K562 (cell line): ENCODE measurements around the gene CSNK1G1. TPM values are rescaled to one million over a fixed set of nuclear protein-coding genes. Genes with fewer than 3 reads are reported as not detected.

Experiments
- ATAC-seq: fragments of 200-7000 bp; cut with Tn5 transposase; 3 replicates; pipeline ENCODE4 v1.9.1; 2020; ENCODE audit warnings: moderate library complexity
- BruUV-seq: library from RNA; stranded (reverse); fragments of 400-500 nt; replicated peaks from 2 replicates; lab custom pipeline; 2021; lab: Mats Ljungman, UMichigan
- CTCF ChIA-PET: fragments of 300-600 bp; formaldehyde crosslinking; extraction: SDS; loops from one replicate; lab custom pipeline; 2021; ENCODE audit warnings: low intra/inter-chr PET ratio; lab: Yijun Ruan, JAX
- POLR2A ChIA-PET: fragments of 300-600, 350-650 bp; sonication (Branson Sonifier 250); formaldehyde crosslinking; extraction: SDS; loops from one replicate; lab custom pipeline; 2021; ENCODE audit warnings: antibody characterized with exemption, inconsistent platforms; lab: Yijun Ruan, JAX
- DNase-seq, 4 experiments: peaks; one replicate each; pipeline versions ENCODE4 v3.0.0 to v3.0.0-alpha.2; 2011 to 2018; ENCODE audit warnings: low spot score in 3 of 4, mixed read lengths in 3 of 4; ENCODE audit errors: extremely low read depth in 1 of 4
- FAIRE-seq: peaks from 2 replicates; lab custom pipeline; 2011; peaks lifted over from hg19 to GRCh38; lab: Jason Lieb, UNC
- H2AFZ ChIP-seq: 2 replicates; pipeline ENCODE4 v1.6.0; 2011; ENCODE audit warnings: low read depth, low read length, control low read depth, inconsistent platforms
- H3K27ac ChIP-seq: fragments of 200-600 bp; 3 replicates; pipeline ENCODE4 v1.8.0; 2011; ENCODE audit warnings: low read depth, mild to moderate bottlenecking, control low read depth, inconsistent platforms, low read length, moderate library complexity, mixed read lengths; ENCODE audit errors: extremely low read depth
- H3K27me3 ChIP-seq, 2 experiments: fragments of 300-600 bp in 1 of 2; 2 replicates in 1 of 2; 3 replicates in 1 of 2; pipeline versions ENCODE4 v1.6.0 to v1.8.0; 2011; ENCODE audit warnings: inconsistent platforms in 2 of 2, low read length in 2 of 2, mild to moderate bottlenecking in 1 of 2, mixed read lengths in 1 of 2, moderate library complexity in 1 of 2; ENCODE audit not compliant: control insufficient read depth in 2 of 2, insufficient read depth in 2 of 2
- H3K36me3 ChIP-seq: fragments of 300-600 bp; 3 replicates; pipeline ENCODE4 v1.8.0; 2011; ENCODE audit warnings: mild to moderate bottlenecking, low read length, inconsistent platforms; ENCODE audit not compliant: control insufficient read depth, insufficient read depth
- H3K4me1 ChIP-seq, 2 experiments: fragments of 200-600 bp in 1 of 2; replicated peaks in 1 of 2; 2 replicates in 1 of 2; 3 replicates in 1 of 2; pipeline versions ENCODE4 v1.5.1 to v1.8.0; 2011; ENCODE audit warnings: inconsistent platforms in 2 of 2, low read length in 2 of 2, mild to moderate bottlenecking in 1 of 2, mixed read lengths in 1 of 2, moderate library complexity in 1 of 2; ENCODE audit not compliant: control insufficient read depth in 2 of 2, insufficient read depth in 2 of 2
- H3K4me2 ChIP-seq: 2 replicates; pipeline ENCODE4 v1.6.1; 2011; ENCODE audit warnings: low read length, control low read depth, inconsistent platforms, mixed read lengths; ENCODE audit not compliant: insufficient read depth
- H3K4me3 ChIP-seq: fragments of 200-600 bp; sonication (generic), shearing (Covaris generic); 2 replicates; pipeline ENCODE4 v1.5.1; 2016; ENCODE audit warnings: control low read depth, inconsistent platforms
- H3K79me2 ChIP-seq: fragments of 200-600 bp; 3 replicates; pipeline ENCODE4 v1.8.0; 2011; ENCODE audit warnings: low read length, inconsistent platforms; ENCODE audit not compliant: control insufficient read depth, insufficient read depth
- H3K9ac ChIP-seq, 2 experiments: 2 replicates each; pipeline versions ENCODE4 v1.6.0 to v1.6.1; 2011; ENCODE audit warnings: low read depth in 2 of 2, low read length in 2 of 2, control low read depth in 1 of 2, inconsistent platforms in 1 of 2, mild to moderate bottlenecking in 1 of 2, mixed read lengths in 1 of 2; ENCODE audit not compliant: insufficient read depth in 1 of 2
- H3K9me1 ChIP-seq: one replicate; pipeline ENCODE4 v1.6.0; 2011; ENCODE audit warnings: inconsistent platforms, mild to moderate bottlenecking, low read length, moderate library complexity; ENCODE audit not compliant: control insufficient read depth, insufficient read depth
- H3K9me3 ChIP-seq: replicated peaks from 2 replicates; pipeline ENCODE4 v1.5.1; 2011; ENCODE audit warnings: low read depth, low read length, inconsistent platforms; ENCODE audit not compliant: control insufficient read depth, insufficient read depth
- H4K20me1 ChIP-seq: replicated peaks from 2 replicates; pipeline ENCODE4 v1.6.1; 2011; ENCODE audit warnings: low read length, inconsistent platforms, mixed read lengths; ENCODE audit not compliant: control insufficient read depth, insufficient read depth
- CBX2 ChIP-seq: fragments of 200-600 bp; sonication (generic); IDR thresholded peaks from one replicate; pipeline ENCODE4 v1.6.1; 2012; ENCODE audit warnings: mild to moderate bottlenecking, low read length, inconsistent platforms; ENCODE audit not compliant: insufficient read depth, poor library complexity, severe bottlenecking
- EGR1 ChIP-seq: fragments of 450-650 bp; conservative IDR thresholded peaks from 2 replicates; pipeline ENCODE4 v1.6.1; 2017; ENCODE audit warnings: mild to moderate bottlenecking
- HBP1 ChIP-seq: fragments of 450-650 bp; formaldehyde crosslinking; IDR thresholded peaks from 2 replicates; pipeline ENCODE4 v1.4.0; 2022; ENCODE audit warnings: missing genetic modification characterization
- HNRNPLL ChIP-seq: fragments of 200-400 bp; formaldehyde crosslinking; IDR thresholded peaks from 2 replicates; pipeline ENCODE4 v1.6.1; 2017; ENCODE audit warnings: low read length, low read depth, mild to moderate bottlenecking; ENCODE audit not compliant: poor library complexity, severe bottlenecking
- MXI1 ChIP-seq: IDR thresholded peaks from 2 replicates; pipeline ENCODE4 v1.6.1; 2011; ENCODE audit warnings: low read depth, mild to moderate bottlenecking, improper control_type of control experiment, low read length
- PML ChIP-seq: IDR thresholded peaks from 2 replicates; pipeline ENCODE4 v1.6.1; 2012; ENCODE audit warnings: low read length, inconsistent platforms
- SAFB ChIP-seq: fragments of 200-400 bp; formaldehyde crosslinking; IDR thresholded peaks from 2 replicates; pipeline ENCODE4 v1.6.1; 2017; ENCODE audit warnings: low read depth, low read length, borderline replicate concordance
- SIN3A ChIP-seq, 2 experiments: fragments of 150-350 bp in 1 of 2; IDR thresholded peaks; 2 replicates each; pipeline ENCODE4 v1.6.1; 2011 to 2016; ENCODE audit warnings: borderline replicate concordance in 2 of 2, low read depth in 2 of 2, low read length in 2 of 2, mild to moderate bottlenecking in 2 of 2, moderate library complexity in 2 of 2; ENCODE audit not compliant: control insufficient read depth in 1 of 2
- STAT5A ChIP-seq: IDR thresholded peaks from 2 replicates; pipeline ENCODE4 v1.6.1; 2012; ENCODE audit warnings: low read length, inconsistent platforms, borderline replicate concordance
- ZNF282 ChIP-seq: sonication (generic); formaldehyde crosslinking; IDR thresholded peaks from 2 replicates; pipeline ENCODE4 v1.8.1; 2023; ENCODE audit warnings: missing genetic modification reagents
- ZNF431 ChIP-seq: sonication (generic); formaldehyde crosslinking; IDR thresholded peaks from 2 replicates; pipeline ENCODE4 v1.8.0; 2022; ENCODE audit warnings: mild to moderate bottlenecking, missing genetic modification reagents
- ZNF696 ChIP-seq: fragments of 250-450 bp; sonication (Bioruptor Pico); conservative IDR thresholded peaks from 2 replicates; pipeline ENCODE4 v1.4.0; 2020; ENCODE audit warnings: mild to moderate bottlenecking, moderate library complexity
- ZNF740 ChIP-seq, 3 experiments: fragments of 200-800 bp in 1 of 3; sonication (Bioruptor generic) in 1 of 3; sonication (generic) in 1 of 3; formaldehyde crosslinking in 1 of 3; IDR thresholded peaks; 2 replicates each; pipeline versions ENCODE4 v1.6.1 to v1.8.0; 2016 to 2022; ENCODE audit warnings: mild to moderate bottlenecking in 2 of 3, missing compliant biosample characterization in 2 of 3, missing genetic modification characterization in 2 of 3, missing genetic modification reagents in 1 of 3
- WGBS: fragments of 100-300 bp; shearing (Covaris generic); methylation state at CpG from one replicate; pipeline ENCODE4 v1.1.6; 2016; ENCODE audit warnings: low coverage, mixed read lengths; ENCODE audit not compliant: insufficient coverage; ENCODE audit errors: missing lambda C conversion rate; 5-methylcytosine and 5-hydroxymethylcytosine counted together
- in situ Hi-C: fragments of 300-500 bp; cut with MboI; formaldehyde crosslinking; loops from 4 replicates; pipeline ENCODE4 v1.15.0; 2018; ENCODE audit warnings: inconsistent platforms, mixed read lengths
- intact Hi-C: fragments of 100-400 bp; cut with micrococcal nuclease; formaldehyde crosslinking; loops from 2 replicates; pipeline ENCODE4 v1.14.2; 2022
- polyA plus RNA-seq, 8 experiments: library from polyadenylated mRNA; depleted of rRNA in 4 of 8; stranded (reverse) in 5 of 8; unstranded in 3 of 8; fragments of >200 nt; fragmentation: Nextera tagmentation in 2 of 8; fragmentation: Illumina TruSeq in 1 of 8; extraction: Ambion mirVana in 2 of 8; extraction: Trizol in 1 of 8; gene quantifications; 2 replicates each; pipeline versions ENCODE4 v1.2.1 to v1.2.3, GENCODE V29; 2011 to 2014; ENCODE audit warnings: inconsistent platforms in 1 of 8, missing spikeins in 1 of 8
- total RNA-seq, 7 experiments: library from RNA; depleted of rRNA in 6 of 7; stranded (reverse); fragments of >200 nt in 6 of 7; fragmentation: Illumina TruSeq in 2 of 7; extraction: Trizol in 2 of 7; gene quantifications; 2 replicates each; pipeline versions ENCODE4 v1.2.1 to v1.2.3, GENCODE V29; 2011 to 2021; ENCODE audit warnings: low replicate concordance in 1 of 7
- TF ChIP-seq, protein P1 (sequence below): fragments of 250-450 bp; sonication (Bioruptor Pico); IDR thresholded peaks from 2 replicates; pipeline ENCODE4 v1.8.0; 2022; ENCODE audit warnings: moderate library complexity, mild to moderate bottlenecking, inconsistent platforms
- TF ChIP-seq, protein P2 (sequence below): sonication (generic); IDR thresholded peaks from 2 replicates; pipeline ENCODE4 v1.6.1; 2016

CSNK1G1 gene
- total and polyA plus RNA-seq, 9 of the 15 experiments (the other 6 are each of a cell fraction or from before 2014, with no cell fraction given), result 4.5 to 18.5 (median 9.5) TPM

- TF ChIP-seq EGR1, result peak; percentile 84
- TF ChIP-seq ZNF282 (CRISPR knock-in tag), result no peak
- TF ChIP-seq SAFB, result peak; percentile 44; the same call in 1 of the 2 replicates
- TF ChIP-seq HBP1 (CRISPR knock-in tag), result no peak
- peak in 1 of 2 experiments; percentile 16; a peak in 1 of 4 replicates for TF ChIP-seq SIN3A (IDR thresholded peaks at IDR 0.05; ENCODE audit: borderline replicate concordance in 2 of 2, control insufficient read depth in 1 of 2, low read depth in 2 of 2, low read length in 2 of 2)
- peak; percentile 48 for TF ChIP-seq HNRNPLL
These were observed 527 bp downstream of the CSNK1G1 start (continued) for GRCh38 chr15:64355348-64355943.

DNA sequence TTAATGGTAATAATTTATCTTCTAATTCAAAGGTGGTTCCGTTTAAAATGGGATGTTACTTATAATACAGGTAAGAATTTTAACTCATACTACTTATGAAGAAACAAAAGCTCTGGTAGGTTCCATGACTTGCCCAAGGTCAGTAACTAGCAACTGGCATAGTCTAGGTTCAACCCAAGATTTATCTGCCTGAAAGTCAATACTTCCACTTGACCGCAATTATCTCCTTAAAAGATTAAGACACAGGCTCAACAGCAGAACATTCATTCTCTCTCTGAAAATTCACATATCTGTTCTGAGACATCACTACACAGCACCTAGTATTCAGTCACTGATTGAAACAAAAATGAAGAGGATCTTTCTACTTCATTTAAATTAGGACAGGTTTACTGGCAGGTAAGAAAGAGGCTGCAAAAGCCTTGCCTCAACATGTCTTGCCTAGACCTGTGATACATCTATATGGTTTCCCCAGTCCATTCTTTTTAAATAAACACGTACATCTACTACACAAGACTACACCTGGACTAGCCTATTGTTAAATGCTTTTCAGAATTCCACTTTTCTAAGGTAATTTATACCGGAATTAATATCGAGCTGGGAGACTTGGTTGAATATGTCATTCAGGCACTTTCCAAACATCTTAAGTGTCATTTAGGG lies 1.2 kb downstream of the CSNK1G1 start:
- ATAC-seq (no peak), FAIRE-seq (peak; percentile 32), DNase-seq (peak in 1 of 4 experiments; percentile 21)
- peak overlapping the region; percentile 77; the same call in 1 of the 2 replicates for H2AFZ ChIP-seq
- H4K20me1 ChIP-seq, result no peaks in the 10 kb centered on the region
- H3K4me1 ChIP-seq, result peaks cover 7 to 13% of the 10 kb centered on the region in 2 experiments; a peak in 4 of 5 replicates
- no peaks in the 10 kb centered on the region for H3K27me3 ChIP-seq
- peak overlapping the region; percentile 77; the same call in 2 of the 3 replicates for H3K27ac ChIP-seq
- H3K9me3 ChIP-seq, result no peaks in the 10 kb centered on the region
- whole genome bisulfite sequencing, result 2% methylated on average over 5 of the region's 5 CpGs
- H3K9ac ChIP-seq, result peak overlapping the region; percentile 80 to 95; a peak in 3 of 4 replicates
- peaks cover 10% of the 10 kb centered on the region; the same call in 2 of the 3 replicates for H3K36me3 ChIP-seq
- ChIA-PET CTCF (interaction anchor here (0.7 kb wide), 1 partner anchor 299 kb away, joined by 3 read pairs; no protein-coding TSS in a partner anchor), POLR2A (interaction anchor here (0.5 to 2.2 kb wide), 5 partner anchors 10 to 192 kb away, joined by 3 to 9 read pairs (median 3); partner anchors contain the start of gene PPIB)
- H3K79me2 ChIP-seq, result peaks cover 26% of the 10 kb centered on the region
- in situ Hi-C loops (loop anchor here (10.0 kb wide), 1 partner anchor 150 kb away; no protein-coding TSS in a partner anchor), intact Hi-C loops (no loop called here)
- BruUV-seq, result no TSS peak
- H3K9me1 ChIP-seq, result no peaks in the 10 kb centered on the region
- H3K4me2 ChIP-seq, result peak overlapping the region; percentile 88
- H3K4me3 ChIP-seq, result peak overlapping the region; percentile 82
- TF ChIP-seq PML, result no peak
- TF ChIP-seq ZNF740 (CRISPR knock-in tag; IDR thresholded peaks at IDR 0.05), result no peak
- TF ChIP-seq ZNF740 (tag; IDR thresholded peaks at IDR 0.05), result no peak
- no peak for TF ChIP-seq STAT5A
- TF ChIP-seq, protein P1, sequence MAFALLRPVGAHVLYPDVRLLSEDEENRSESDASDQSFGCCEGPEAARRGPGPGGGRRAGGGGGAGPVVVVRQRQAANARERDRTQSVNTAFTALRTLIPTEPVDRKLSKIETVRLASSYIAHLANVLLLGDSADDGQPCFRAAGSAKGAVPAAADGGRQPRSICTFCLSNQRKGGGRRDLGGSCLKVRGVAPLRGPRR, result no peak
- no peak for TF ChIP-seq MXI1
- no peak for TF ChIP-seq ZNF696
- TF ChIP-seq, protein P2, sequence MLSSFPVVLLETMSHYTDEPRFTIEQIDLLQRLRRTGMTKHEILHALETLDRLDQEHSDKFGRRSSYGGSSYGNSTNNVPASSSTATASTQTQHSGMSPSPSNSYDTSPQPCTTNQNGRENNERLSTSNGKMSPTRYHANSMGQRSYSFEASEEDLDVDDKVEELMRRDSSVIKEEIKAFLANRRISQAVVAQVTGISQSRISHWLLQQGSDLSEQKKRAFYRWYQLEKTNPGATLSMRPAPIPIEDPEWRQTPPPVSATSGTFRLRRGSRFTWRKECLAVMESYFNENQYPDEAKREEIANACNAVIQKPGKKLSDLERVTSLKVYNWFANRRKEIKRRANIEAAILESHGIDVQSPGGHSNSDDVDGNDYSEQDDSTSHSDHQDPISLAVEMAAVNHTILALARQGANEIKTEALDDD, result peak; percentile 59; the same call in 1 of the 2 replicates
- no peak for TF ChIP-seq CBX2
- TF ChIP-seq ZNF431 (CRISPR knock-in tag), result no peak
